GM18499 (cell line): ENCODE data around the gene LDAF1.

Experiments
- ATAC-seq: cut with Tn5 transposase; IDR thresholded peaks from one replicate; pipeline ENCODE4 v1.9.1; 2021; ENCODE audit warnings: moderate number of reproducible peaks; ENCODE audit not compliant: insufficient read depth, unreplicated experiment

The LDAF1 gene

DNA sequence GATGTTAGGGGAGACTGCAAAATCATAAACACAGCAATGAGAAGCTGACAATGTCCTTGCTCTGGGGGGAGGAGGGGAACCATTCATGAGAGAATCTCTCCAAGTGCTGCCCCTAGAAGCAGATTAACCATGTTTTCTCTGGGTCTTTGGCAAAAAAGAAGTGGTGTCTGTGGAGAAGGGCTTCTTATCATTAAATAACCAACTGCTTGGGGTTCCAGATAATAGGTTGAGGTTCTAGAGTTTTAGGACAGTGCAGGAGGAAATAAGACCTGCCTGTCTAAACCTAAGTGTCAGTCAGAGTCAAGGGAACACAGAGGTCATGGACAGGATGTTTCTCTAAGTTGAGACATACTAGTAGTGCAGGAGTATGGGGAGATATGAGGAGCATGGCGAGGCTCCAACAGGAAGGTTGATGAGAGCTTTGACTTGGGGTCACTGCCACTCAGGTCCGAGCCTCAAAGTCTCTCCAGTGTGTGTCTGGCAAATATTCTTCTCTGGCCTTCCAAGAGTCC lies 69.9 kb downstream of the LDAF1 start:
- no peak for ATAC-seq
